B cell (primary cell): Measurements from ENCODE around the gene SP6. TPM values are rescaled to one million over a fixed set of nuclear protein-coding genes. Genes with fewer than 3 reads are reported as not detected.

ENCODE experiments used
- ATAC-seq: fragments of 200-7000 bp; cut with Tn5 transposase; one replicate; pipeline ENCODE4 v1.10.0; 2021; ENCODE audit warnings: low read depth, mild to moderate bottlenecking, moderate number of reproducible peaks, moderate library complexity
- CTCF ChIA-PET: fragments of 350-600 bp; sonication (Branson Sonifier 250); formaldehyde crosslinking; loops from one replicate; lab custom pipeline; 2021; ENCODE audit warnings: antibody characterized with exemption, inconsistent platforms; lab: Charles Lee
- POLR2A ChIA-PET: fragments of 350-600 bp; sonication (Branson Sonifier 250); formaldehyde crosslinking; loops from one replicate; lab custom pipeline; 2021; ENCODE audit warnings: antibody characterized with exemption; lab: Charles Lee
- DNase-seq: peaks from one replicate; pipeline ENCODE4 v3.0.0; 2013
- H2AFZ ChIP-seq: 2 replicates; pipeline ENCODE4 v1.6.1; 2012; ENCODE audit warnings: mild to moderate bottlenecking, low read depth, low read length; ENCODE audit not compliant: insufficient read depth, poor library complexity, severe bottlenecking
- H3K27ac ChIP-seq, 2 donors: 1 replicate in 1 of 2; 2 replicates in 1 of 2; pipeline ENCODE4 v1.5.1; 2012 to 2013; ENCODE audit warnings: low read length in 2 of 2, mild to moderate bottlenecking in 2 of 2, moderate library complexity in 1 of 2
- H3K27me3 ChIP-seq, 4 experiments: fragments of 200-600 bp in 1 of 4; sonication (generic) in 1 of 4; replicated peaks in 1 of 4; 1 replicate in 2 of 4; 2 replicates in 2 of 4; pipeline versions ENCODE4 v1.6.1 to v1.7.0; 2013 to 2016; ENCODE audit warnings: low read length in 3 of 4, mild to moderate bottlenecking in 2 of 4, mixed read lengths in 1 of 4, moderate library complexity in 1 of 4; ENCODE audit not compliant: insufficient read depth in 4 of 4, control insufficient read depth in 3 of 4; ENCODE audit errors: control extremely low read depth in 1 of 4
- H3K36me3 ChIP-seq, 2 experiments: replicated peaks in 1 of 2; 1 replicate in 1 of 2; 2 replicates in 1 of 2; pipeline versions ENCODE4 v1.6.1 to v1.7.1; 2013; ENCODE audit warnings: low read length in 1 of 2; ENCODE audit not compliant: insufficient read depth in 2 of 2, control insufficient read depth in 1 of 2; ENCODE audit errors: control extremely low read depth in 1 of 2, extremely low read depth in 1 of 2
- H3K4me1 ChIP-seq, 2 donors: fragments of 200-600 bp in 1 of 2; sonication (generic) in 1 of 2; 1 replicate in 1 of 2; 2 replicates in 1 of 2; pipeline versions ENCODE4 v1.5.1 to v1.6.1; 2013 to 2017; ENCODE audit warnings: low read length in 2 of 2; ENCODE audit not compliant: control insufficient read depth in 2 of 2, insufficient read depth in 2 of 2
- H3K4me2 ChIP-seq: replicated peaks from 2 replicates; pipeline ENCODE3; 2012; ENCODE audit warnings: mild to moderate bottlenecking, low read depth, low read length; ENCODE audit not compliant: poor library complexity, severe bottlenecking
- H3K4me3 ChIP-seq, 5 experiments: fragments of 200-600 bp in 1 of 5; sonication (generic) in 1 of 5; 1 replicate in 3 of 5; 2 replicates in 2 of 5; pipeline versions ENCODE4 v1.5.1 to v1.7.0; 2011 to 2016; ENCODE audit warnings: low read length in 4 of 5, mild to moderate bottlenecking in 4 of 5, low read depth in 2 of 5, control low read depth in 1 of 5, moderate library complexity in 1 of 5; ENCODE audit not compliant: insufficient read depth in 1 of 5; ENCODE audit errors: control extremely low read depth in 1 of 5, extremely low read depth in 1 of 5
- H3K79me2 ChIP-seq: fragments of 200-600 bp; sonication (generic); one replicate; pipeline ENCODE4 v1.6.0; 2016; ENCODE audit warnings: low read length; ENCODE audit not compliant: control insufficient read depth, insufficient read depth
- H3K9ac ChIP-seq: fragments of 200-600 bp; sonication (generic); 2 replicates; pipeline ENCODE4 v1.6.1; 2017; ENCODE audit warnings: mild to moderate bottlenecking, low read length, moderate library complexity
- H3K9me3 ChIP-seq, 3 donors: one replicate each; pipeline versions ENCODE4 v1.6.1 to v1.7.1; 2013; ENCODE audit warnings: low read length in 2 of 3; ENCODE audit not compliant: control insufficient read depth in 2 of 3, insufficient read depth in 1 of 3; ENCODE audit errors: control extremely low read depth in 1 of 3
- H4K20me1 ChIP-seq: 2 replicates; pipeline ENCODE4 v1.6.0; 2012; ENCODE audit warnings: mild to moderate bottlenecking, low read length; ENCODE audit not compliant: insufficient read depth, control insufficient read depth, poor library complexity, severe bottlenecking
- H3K27ac Mint-ChIP-seq: one replicate; pipeline ENCODE4 v1.8.0; 2021; ENCODE audit warnings: mixed read lengths
- H3K27me3 Mint-ChIP-seq: one replicate; pipeline ENCODE4 v1.8.0; 2021; ENCODE audit warnings: mixed read lengths
- H3K4me1 Mint-ChIP-seq: one replicate; pipeline ENCODE4 v1.8.0; 2021; ENCODE audit warnings: mixed read lengths
- H3K4me3 Mint-ChIP-seq: one replicate; pipeline ENCODE4 v1.8.0; 2021; ENCODE audit warnings: mixed read lengths
- H3K9me3 Mint-ChIP-seq: one replicate; pipeline ENCODE4 v1.8.0; 2022; ENCODE audit warnings: mixed read lengths; ENCODE audit not compliant: insufficient read depth
- EZH2 ChIP-seq: IDR thresholded peaks from 2 replicates; pipeline ENCODE4 v1.6.1; 2012; ENCODE audit warnings: borderline replicate concordance, low read depth, mild to moderate bottlenecking, moderate library complexity, low read length; ENCODE audit not compliant: insufficient read depth, poor library complexity, severe bottlenecking
- WGBS: methylation state at CpG from one replicate; pipeline ENCODE4 v1.1.5; 2013; ENCODE audit warnings: missing lambda C conversion rate; ENCODE audit not compliant: insufficient coverage; 5-methylcytosine and 5-hydroxymethylcytosine counted together
- intact Hi-C: fragments of 100-400 bp; cut with micrococcal nuclease; formaldehyde crosslinking; loops from one replicate; pipeline ENCODE4 v1.10.0; 2022
- polyA plus RNA-seq: library from polyadenylated mRNA; depleted of rRNA; stranded (reverse); fragments of >200 nt; gene quantifications from 2 replicates; pipeline ENCODE4 v1.2.3, GENCODE V29; 2012
- total RNA-seq, 2 donors: library from RNA; stranded (reverse); fragments of 120-200 nt in 1 of 2; gene quantifications; 1 replicate in 1 of 2; 2 replicates in 1 of 2; pipeline versions ENCODE4 v1.2.3 to v1.2.4, GENCODE V29; 2013 to 2022
- TF ChIP-seq, protein P1 (sequence below): fragments of 200-600 bp; IDR thresholded peaks from one replicate; pipeline ENCODE4 v1.8.0; 2022; ENCODE audit warnings: antibody characterized with exemption, mild to moderate bottlenecking

The SP6 gene
- total and polyA plus RNA-seq, 2 donors (not counting 1 experiment from before 2014, with no cell fraction given) = 0.04 TPM; not detected in 1

DNA sequence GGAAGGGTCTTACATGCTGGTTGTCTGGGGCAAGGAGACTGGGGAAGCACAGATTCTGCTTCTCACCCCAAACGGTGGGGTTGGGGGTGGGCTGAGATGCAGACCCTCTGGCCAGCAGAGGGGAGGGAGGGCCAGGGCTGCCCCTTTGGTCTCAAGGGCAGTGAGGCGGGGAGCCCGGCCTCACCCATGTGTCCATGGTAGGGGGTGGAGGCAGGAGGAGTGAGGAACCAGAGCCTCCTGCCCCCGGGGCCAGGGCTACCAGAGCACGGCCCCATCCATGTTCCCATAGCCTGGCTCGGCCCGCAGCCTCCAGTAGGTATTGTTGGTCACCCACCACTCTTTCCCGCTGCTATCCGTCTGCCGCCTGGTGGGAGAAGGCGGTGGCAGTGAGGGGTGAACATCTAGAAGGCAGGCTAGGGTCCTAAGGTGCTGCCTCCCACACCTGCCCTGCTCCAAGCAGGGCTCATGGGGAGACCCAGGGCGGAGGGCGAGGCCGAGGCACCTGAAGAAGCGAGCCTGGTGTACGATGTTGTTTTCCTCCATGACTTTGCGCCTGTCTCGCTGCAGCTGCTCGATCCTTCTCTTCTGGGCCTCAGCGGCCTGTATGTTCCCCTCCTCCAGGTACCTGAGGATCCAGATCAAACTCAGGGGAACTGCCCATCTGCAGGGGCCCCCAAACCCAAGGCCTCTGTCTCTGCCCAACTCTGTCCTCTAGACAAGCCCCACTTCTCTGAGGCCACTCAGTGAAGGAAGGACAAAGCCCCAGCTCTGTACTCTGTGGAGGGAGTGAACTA, 42.7 kb downstream of the SP6 start:
- intact Hi-C loops = loop anchor here (10.0 kb wide), 1 partner anchor 113 kb away; the partner anchor contains the start of gene TBKBP1
- 97% methylated on average over 20 of the region's 20 CpGs for WGBS
- DNase-seq (no peak), ATAC-seq (no peak)
- no peaks in the 10 kb centered on the region for H3K79me2 ChIP-seq
- Mint-ChIP-seq H3K9me3 (no peaks in the 10 kb centered on the region), H3K4me3 (no peak overlapping the region), H3K27me3 (no peaks in the 10 kb centered on the region), H3K27ac (no peak overlapping the region), H3K4me1 (no peaks in the 10 kb centered on the region)
- H3K9me3 ChIP-seq = no peaks in the 10 kb centered on the region
- no peak overlapping the region for H3K4me2 ChIP-seq
- H2AFZ ChIP-seq = no peak overlapping the region
- no peaks in the 10 kb centered on the region for H4K20me1 ChIP-seq
- ChIA-PET POLR2A (no interaction called here), CTCF (interaction anchor here (0.7 kb wide), 1 partner anchor 75 kb away, joined by 3 read pairs; the partner anchor contains the start of gene TBX21)
- TF ChIP-seq, protein P1, sequence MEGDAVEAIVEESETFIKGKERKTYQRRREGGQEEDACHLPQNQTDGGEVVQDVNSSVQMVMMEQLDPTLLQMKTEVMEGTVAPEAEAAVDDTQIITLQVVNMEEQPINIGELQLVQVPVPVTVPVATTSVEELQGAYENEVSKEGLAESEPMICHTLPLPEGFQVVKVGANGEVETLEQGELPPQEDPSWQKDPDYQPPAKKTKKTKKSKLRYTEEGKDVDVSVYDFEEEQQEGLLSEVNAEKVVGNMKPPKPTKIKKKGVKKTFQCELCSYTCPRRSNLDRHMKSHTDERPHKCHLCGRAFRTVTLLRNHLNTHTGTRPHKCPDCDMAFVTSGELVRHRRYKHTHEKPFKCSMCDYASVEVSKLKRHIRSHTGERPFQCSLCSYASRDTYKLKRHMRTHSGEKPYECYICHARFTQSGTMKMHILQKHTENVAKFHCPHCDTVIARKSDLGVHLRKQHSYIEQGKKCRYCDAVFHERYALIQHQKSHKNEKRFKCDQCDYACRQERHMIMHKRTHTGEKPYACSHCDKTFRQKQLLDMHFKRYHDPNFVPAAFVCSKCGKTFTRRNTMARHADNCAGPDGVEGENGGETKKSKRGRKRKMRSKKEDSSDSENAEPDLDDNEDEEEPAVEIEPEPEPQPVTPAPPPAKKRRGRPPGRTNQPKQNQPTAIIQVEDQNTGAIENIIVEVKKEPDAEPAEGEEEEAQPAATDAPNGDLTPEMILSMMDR = no peak
- TF ChIP-seq EZH2 = no peak
- no peaks in the 10 kb centered on the region for H3K4me1 ChIP-seq
- H3K36me3 ChIP-seq = peaks cover 0 to 45% of the 10 kb centered on the region in 2 experiments
- H3K4me3 ChIP-seq = no peak overlapping the region
- no peak overlapping the region for H3K9ac ChIP-seq
- H3K27me3 ChIP-seq = peaks cover 0 to 3% (median 0%) of the 10 kb centered on the region in 4 experiments
- no peak overlapping the region for H3K27ac ChIP-seq

DNA sequence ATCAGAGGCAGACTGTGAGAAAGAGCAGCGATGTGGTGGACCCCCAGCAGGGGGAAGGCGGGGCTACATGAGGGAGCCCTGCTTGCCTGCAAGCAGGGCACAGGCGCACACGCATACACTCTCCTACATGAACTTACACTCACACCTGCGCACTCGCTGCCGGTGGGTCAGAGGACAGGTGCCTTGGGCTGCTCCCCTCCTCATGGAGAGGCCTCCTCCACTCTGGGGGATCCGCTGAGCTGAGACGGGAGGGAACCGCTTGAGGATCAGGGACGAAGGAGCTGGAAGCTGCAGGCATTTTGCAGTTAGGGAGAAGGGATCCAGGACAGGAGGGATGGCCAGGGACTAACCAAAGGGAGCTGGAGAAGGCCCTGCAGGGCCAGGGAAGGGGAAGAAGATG, 43.5 kb downstream of the SP6 start:
- 100% methylated on average over 4 of the region's 11 CpGs for WGBS
- H3K27me3 Mint-ChIP-seq = no peaks in the 10 kb centered on the region
- H3K27ac Mint-ChIP-seq = no peak overlapping the region
- H3K9ac ChIP-seq = no peak overlapping the region
- DNase-seq = no peak
- no peaks in the 10 kb centered on the region for H3K9me3 ChIP-seq
- intact Hi-C loops = loop anchor here (10.0 kb wide), 1 partner anchor 113 kb away; the partner anchor contains the start of gene TBKBP1
- H3K4me2 ChIP-seq = no peak overlapping the region
- TF ChIP-seq EZH2 = no peak
- TF ChIP-seq, protein P1 = no peak
- no peak overlapping the region for H3K27ac ChIP-seq
- H3K4me3 Mint-ChIP-seq = no peak overlapping the region
- no peak overlapping the region for H2AFZ ChIP-seq
- H4K20me1 ChIP-seq = no peaks in the 10 kb centered on the region
- ChIA-PET CTCF (interaction anchor here (0.6 kb wide), 1 partner anchor 92 kb away, joined by 3 read pairs; no protein-coding TSS in a partner anchor), POLR2A (no interaction called here)
- no peak overlapping the region for H3K4me3 ChIP-seq
- H3K9me3 Mint-ChIP-seq = no peaks in the 10 kb centered on the region
- no peak for ATAC-seq
- H3K27me3 ChIP-seq = peaks cover 0 to 4% (median 0%) of the 10 kb centered on the region in 4 experiments
- peaks cover 0 to 41% of the 10 kb centered on the region in 2 experiments for H3K36me3 ChIP-seq
- H3K4me1 ChIP-seq = no peaks in the 10 kb centered on the region
- no peaks in the 10 kb centered on the region for H3K79me2 ChIP-seq
- H3K4me1 Mint-ChIP-seq = no peaks in the 10 kb centered on the region
